PC-9 (cell line): ENCODE data around the gene YES1. TPM values are rescaled to one million over a fixed set of nuclear protein-coding genes. Genes with fewer than 3 reads are reported as not detected.

Source experiments
- BruUV-seq: library from RNA; stranded (reverse); fragments of 400-500 nt; replicated peaks from 2 replicates; lab custom pipeline; 2021; lab: Mats Ljungman, UMichigan
- CTCF ChIA-PET: fragments of 300-600 bp; sonication (Branson Sonifier 250); formaldehyde crosslinking; loops from one replicate; lab custom pipeline; 2022; ENCODE audit warnings: antibody characterized with exemption; lab: Charles Lee
- POLR2A ChIA-PET: fragments of 300-600 bp; sonication (Branson Sonifier 250); formaldehyde crosslinking; loops from one replicate; lab custom pipeline; 2022; ENCODE audit warnings: antibody characterized with exemption; ENCODE audit not compliant: unreplicated experiment; lab: Charles Lee
- DNase-seq, 2 experiments: peaks; one replicate each; pipeline versions ENCODE4 v3.0.0 to v3.0.0-alpha.2; 2015 to 2022; ENCODE audit warnings: mixed read lengths in 1 of 2
- H2AFZ ChIP-seq: fragments of 200-600 bp; sonication (generic); 2 replicates; pipeline ENCODE4 v1.8.1; 2017; ENCODE audit warnings: antibody characterized with exemption
- H3F3A ChIP-seq: fragments of 200-600 bp; sonication (generic); 2 replicates; pipeline ENCODE4 v1.8.1; 2017; ENCODE audit warnings: antibody characterized with exemption, mild to moderate bottlenecking, low read depth; ENCODE audit not compliant: insufficient read depth
- H3K27ac ChIP-seq: fragments of 200-600 bp; sonication (generic); 2 replicates; pipeline ENCODE4 v1.6.1; 2016; ENCODE audit warnings: mixed run types
- H3K27me3 ChIP-seq: fragments of 200-600 bp; sonication (generic); 2 replicates; pipeline ENCODE4 v1.6.1; 2016; ENCODE audit warnings: low read depth, mixed run types; ENCODE audit not compliant: insufficient read depth
- H3K36me3 ChIP-seq: fragments of 200-600 bp; sonication (generic); 2 replicates; pipeline ENCODE4 v1.6.1; 2016; ENCODE audit warnings: low read depth, mixed run types
- H3K4me1 ChIP-seq: fragments of 200-600 bp; sonication (generic); replicated peaks from 2 replicates; pipeline ENCODE4 v1.6.1; 2016; ENCODE audit warnings: mixed run types; ENCODE audit not compliant: insufficient read depth
- H3K4me2 ChIP-seq: fragments of 200-600 bp; sonication (generic); 2 replicates; pipeline ENCODE4 v1.6.1; 2017; ENCODE audit warnings: mixed run types
- H3K4me3 ChIP-seq: fragments of 200-600 bp; sonication (generic); 2 replicates; pipeline ENCODE4 v1.6.1; 2016; ENCODE audit warnings: mixed run types
- H3K79me2 ChIP-seq: fragments of 200-600 bp; sonication (generic); 2 replicates; pipeline ENCODE4 v1.6.1; 2017; ENCODE audit warnings: low read depth, mixed run types
- H3K9me2 ChIP-seq: fragments of 200-600 bp; sonication (generic); 2 replicates; pipeline ENCODE4 v1.8.1; 2017; ENCODE audit warnings: mild to moderate bottlenecking; ENCODE audit not compliant: insufficient read depth
- H3K9me3 ChIP-seq: fragments of 200-600 bp; sonication (generic); 2 replicates; pipeline ENCODE4 v1.8.1; 2016; ENCODE audit warnings: low read depth; ENCODE audit not compliant: insufficient read depth
- H4K20me1 ChIP-seq: fragments of 200-600 bp; sonication (generic); 2 replicates; pipeline ENCODE4 v1.8.1; 2017; ENCODE audit not compliant: insufficient read depth
- CTCF ChIP-seq: fragments of 200-600 bp; sonication (generic); conservative IDR thresholded peaks from 2 replicates; pipeline ENCODE4 v1.6.1; 2017; ENCODE audit warnings: mixed run types, antibody characterized with exemption, mild to moderate bottlenecking, moderate library complexity
- EZH2 ChIP-seq: fragments of 200-600 bp; sonication (generic); IDR thresholded peaks from 2 replicates; pipeline ENCODE4 v1.8.0; 2017; ENCODE audit warnings: antibody characterized with exemption, low read depth
- intact Hi-C: fragments of 100-400 bp; cut with micrococcal nuclease; formaldehyde crosslinking; loops from one replicate; pipeline ENCODE4 v1.10.0; 2022; ENCODE audit not compliant: unreplicated experiment
- total RNA-seq: library from RNA; stranded (reverse); gene quantifications from 2 replicates; pipeline ENCODE4 v1.2.3, GENCODE V29; 2021

The YES1 gene
- total RNA-seq, 1 experiment from 2014 or later = 111 TPM

GRCh38 chr18:845152-845819 is 33.2 kb upstream of the YES1 start:
- ChIA-PET CTCF (no interaction called here), POLR2A (no interaction called here)
- Histone ChIP-seq H3K36me3 (no peaks in the 10 kb centered on the region), H3K27ac (peak overlapping the region; percentile 39; the same call in 1 of the 2 replicates), H3K9me2 (no peaks in the 10 kb centered on the region), H3F3A (peaks cover 17% of the 10 kb centered on the region; the same call in 1 of the 2 replicates), H3K4me3 (no peak overlapping the region), H3K79me2 (no peaks in the 10 kb centered on the region), H3K9me3 (no peaks in the 10 kb centered on the region; the same call in 1 of the 2 replicates), H3K4me2 (no peak overlapping the region), H3K4me1 (peaks cover 13% of the 10 kb centered on the region), H2AFZ (no peak overlapping the region), H4K20me1 (no peaks in the 10 kb centered on the region), H3K27me3 (no peaks in the 10 kb centered on the region)
- no TSS peak for BruUV-seq
- no peak for TF ChIP-seq CTCF
- TF ChIP-seq EZH2 = no peak
- intact Hi-C loops = no loop called here
- peak in 1 of 2 experiments; percentile 86 for DNase-seq

GRCh38 chr18:841647-842370 is 29.8 kb upstream of the YES1 start:
- DNase-seq = no peak
- no peak overlapping the region for H2AFZ ChIP-seq
- H3K9me2 ChIP-seq = no peaks in the 10 kb centered on the region
- no peak overlapping the region for H3K4me3 ChIP-seq
- no peaks in the 10 kb centered on the region; the same call in 1 of the 2 replicates for H3K9me3 ChIP-seq
- POLR2A ChIA-PET = no interaction called here
- no peaks in the 10 kb centered on the region for H3K36me3 ChIP-seq
- H4K20me1 ChIP-seq = no peaks in the 10 kb centered on the region
- no peaks in the 10 kb centered on the region for H3K79me2 ChIP-seq
- intact Hi-C loops = no loop called here
- H3F3A ChIP-seq = peaks cover 17% of the 10 kb centered on the region; the same call in 1 of the 2 replicates
- peaks cover 13% of the 10 kb centered on the region for H3K4me1 ChIP-seq
- H3K27me3 ChIP-seq = no peaks in the 10 kb centered on the region
- BruUV-seq = no TSS peak
- CTCF ChIA-PET = interaction anchor here (0.8 to 3.3 kb wide), 2 partner anchors 11 to 217 kb away, joined by 4 to 28 read pairs; no protein-coding TSS in a partner anchor
- no peak overlapping the region for H3K27ac ChIP-seq
- TF ChIP-seq EZH2 (no peak), CTCF (no peak)
- H3K4me2 ChIP-seq = no peak overlapping the region

GRCh38 chr18:840516-840915 is 28.5 kb upstream of the YES1 start:
- H3K79me2 ChIP-seq = no peaks in the 10 kb centered on the region
- H3F3A ChIP-seq = peaks cover 13% of the 10 kb centered on the region; the same call in 1 of the 2 replicates
- no peak overlapping the region for H3K4me3 ChIP-seq
- no peaks in the 10 kb centered on the region for H4K20me1 ChIP-seq
- no peak overlapping the region for H2AFZ ChIP-seq
- intact Hi-C loops = no loop called here
- H3K27ac ChIP-seq = no peak overlapping the region
- no peak for TF ChIP-seq CTCF
- TF ChIP-seq EZH2 = no peak
- H3K4me2 ChIP-seq = no peak overlapping the region
- ChIA-PET CTCF (interaction anchor here (0.6 to 3.3 kb wide), 4 partner anchors 9 to 1706 kb away, joined by 3 to 28 read pairs (median 4); no protein-coding TSS in a partner anchor), POLR2A (no interaction called here)
- no peaks in the 10 kb centered on the region; the same call in 1 of the 2 replicates for H3K9me3 ChIP-seq
- no peak for DNase-seq
- BruUV-seq = no TSS peak
- H3K27me3 ChIP-seq = no peaks in the 10 kb centered on the region
- no peaks in the 10 kb centered on the region for H3K36me3 ChIP-seq
- H3K4me1 ChIP-seq = peaks cover 9% of the 10 kb centered on the region
- no peaks in the 10 kb centered on the region for H3K9me2 ChIP-seq
